ENCODE measurements around the gene ADAM12.
A peak's percentile ranks its signal among the peaks of the same experiment; 100 is the strongest.

The ADAM12 gene

DNA sequence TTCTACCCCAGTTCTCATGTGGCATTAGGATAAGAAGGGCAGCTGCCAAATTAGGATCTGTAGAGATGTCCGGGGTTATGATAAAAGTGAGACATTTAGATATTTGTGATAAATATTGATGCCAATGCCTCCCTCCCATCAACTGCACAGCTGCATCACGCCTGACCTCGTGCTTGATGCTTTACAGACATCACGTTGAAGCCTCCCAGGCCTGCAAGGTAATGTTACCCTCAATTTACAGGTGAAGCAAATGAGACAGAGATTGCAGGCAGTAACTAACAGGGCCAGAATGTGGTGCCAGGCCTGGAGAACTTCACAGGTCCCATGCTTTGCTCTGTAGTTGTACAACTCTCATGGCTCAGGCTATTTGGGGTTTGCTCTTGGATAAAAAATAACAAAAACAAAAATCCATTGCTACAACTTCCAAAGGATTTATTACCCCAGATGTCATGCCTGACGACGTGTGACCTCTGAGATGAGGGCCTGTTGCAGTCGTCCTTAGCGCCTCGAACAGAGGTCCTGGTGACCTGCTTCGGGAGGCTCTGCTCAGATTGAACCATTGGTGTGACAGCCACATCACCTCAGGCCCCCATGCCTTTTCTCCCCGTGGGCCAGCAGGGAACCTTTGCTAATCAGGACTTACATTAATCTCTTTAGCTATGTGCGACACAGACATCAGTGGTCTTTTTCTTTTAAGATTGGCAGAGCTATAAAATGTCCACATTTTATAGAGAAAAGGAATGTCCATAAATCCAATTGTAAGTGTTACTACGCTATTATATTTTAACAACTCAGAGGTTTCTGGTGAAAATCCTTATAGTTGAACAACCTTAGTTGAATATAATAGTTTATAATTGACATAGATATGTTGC lies 169.3 kb downstream of the ADAM12 start (continued):
- no peak for TF ChIP-seq ZNF596 (tag by site-specific recombination; IDR thresholded peaks at IDR 0.05)
- TF ChIP-seq ZNF140 (tag by site-specific recombination; IDR thresholded peaks at IDR 0.05), result no peak
- TF ChIP-seq, protein P1, sequence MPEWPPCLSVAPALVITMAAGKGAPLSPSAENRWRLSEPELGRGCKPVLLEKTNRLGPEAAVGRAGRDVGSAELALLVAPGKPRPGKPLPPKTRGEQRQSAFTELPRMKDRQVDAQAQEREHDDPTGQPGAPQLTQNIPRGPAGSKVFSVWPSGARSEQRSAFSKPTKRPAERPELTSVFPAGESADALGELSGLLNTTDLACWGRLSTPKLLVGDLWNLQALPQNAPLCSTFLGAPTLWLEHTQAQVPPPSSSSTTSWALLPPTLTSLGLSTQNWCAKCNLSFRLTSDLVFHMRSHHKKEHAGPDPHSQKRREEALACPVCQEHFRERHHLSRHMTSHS (tag by site-specific recombination; IDR thresholded peaks at IDR 0.05), result no peak
- TF ChIP-seq OSR2 (tag by site-specific recombination; IDR thresholded peaks at IDR 0.05), result no peak
- no peak for TF ChIP-seq ZNF530 (tag by site-specific recombination; IDR thresholded peaks at IDR 0.05; ENCODE audit: low read depth)
- no peak for TF ChIP-seq SP2 (tag by site-specific recombination; IDR thresholded peaks at IDR 0.05)
- TF ChIP-seq ZSCAN30 (tag by site-specific recombination; IDR thresholded peaks at IDR 0.05), result no peak
- TF ChIP-seq, protein P2, sequence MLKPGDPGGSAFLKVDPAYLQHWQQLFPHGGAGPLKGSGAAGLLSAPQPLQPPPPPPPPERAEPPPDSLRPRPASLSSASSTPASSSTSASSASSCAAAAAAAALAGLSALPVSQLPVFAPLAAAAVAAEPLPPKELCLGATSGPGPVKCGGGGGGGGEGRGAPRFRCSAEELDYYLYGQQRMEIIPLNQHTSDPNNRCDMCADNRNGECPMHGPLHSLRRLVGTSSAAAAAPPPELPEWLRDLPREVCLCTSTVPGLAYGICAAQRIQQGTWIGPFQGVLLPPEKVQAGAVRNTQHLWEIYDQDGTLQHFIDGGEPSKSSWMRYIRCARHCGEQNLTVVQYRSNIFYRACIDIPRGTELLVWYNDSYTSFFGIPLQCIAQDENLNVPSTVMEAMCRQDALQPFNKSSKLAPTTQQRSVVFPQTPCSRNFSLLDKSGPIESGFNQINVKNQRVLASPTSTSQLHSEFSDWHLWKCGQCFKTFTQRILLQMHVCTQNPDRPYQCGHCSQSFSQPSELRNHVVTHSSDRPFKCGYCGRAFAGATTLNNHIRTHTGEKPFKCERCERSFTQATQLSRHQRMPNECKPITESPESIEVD (tag by site-specific recombination; IDR thresholded peaks at IDR 0.05), result peak; percentile 15; the same call in 1 of the 2 replicates
- TF ChIP-seq, protein P3, sequence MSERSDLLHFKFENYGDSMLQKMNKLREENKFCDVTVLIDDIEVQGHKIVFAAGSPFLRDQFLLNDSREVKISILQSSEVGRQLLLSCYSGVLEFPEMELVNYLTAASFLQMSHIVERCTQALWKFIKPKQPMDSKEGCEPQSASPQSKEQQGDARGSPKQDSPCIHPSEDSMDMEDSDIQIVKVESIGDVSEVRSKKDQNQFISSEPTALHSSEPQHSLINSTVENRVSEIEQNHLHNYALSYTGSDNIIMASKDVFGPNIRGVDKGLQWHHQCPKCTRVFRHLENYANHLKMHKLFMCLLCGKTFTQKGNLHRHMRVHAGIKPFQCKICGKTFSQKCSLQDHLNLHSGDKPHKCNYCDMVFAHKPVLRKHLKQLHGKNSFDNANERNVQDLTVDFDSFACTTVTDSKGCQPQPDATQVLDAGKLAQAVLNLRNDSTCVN (tag by site-specific recombination; optimal IDR thresholded peaks at IDR 0.05), result no peak

DNA sequence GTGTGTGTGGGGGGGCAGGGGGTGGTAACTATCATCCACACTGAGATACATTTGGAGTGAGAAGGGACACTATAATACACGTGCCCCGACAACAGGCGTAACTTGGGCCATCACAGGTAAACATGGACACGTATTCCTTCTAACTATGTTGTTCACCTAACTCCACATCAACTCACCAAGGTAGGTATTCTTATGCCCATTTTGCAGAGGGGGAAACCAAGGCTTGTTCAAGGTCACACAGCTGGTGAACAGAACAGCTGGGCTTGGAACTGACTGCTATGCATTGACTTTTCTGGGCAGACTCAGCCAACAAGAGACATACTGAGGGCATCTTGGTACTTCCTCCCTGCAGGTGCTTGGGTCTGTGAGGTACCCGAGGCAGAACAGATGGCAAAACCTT lies 170.1 kb downstream of the ADAM12 start:
- Histone ChIP-seq H3K4me1 (ENCODE audit: control insufficient read depth, insufficient read depth, low read length) (peaks cover 18% of the 10 kb centered on the region), H3K4me3 (ENCODE audit: low read depth, low read length) (no peak overlapping the region), H3K27ac (ENCODE audit: extremely low read depth, low read depth, low read length) (no peak overlapping the region), H3K9me3 (ENCODE audit: control insufficient read depth, insufficient read depth, low read depth, low read length) (no peaks in the 10 kb centered on the region), H3K36me3 (ENCODE audit: control insufficient read depth in 2 of 2, insufficient read depth in 1 of 2, low read length in 2 of 2) (no peaks in the 10 kb centered on the region)
- TF ChIP-seq, protein P4, sequence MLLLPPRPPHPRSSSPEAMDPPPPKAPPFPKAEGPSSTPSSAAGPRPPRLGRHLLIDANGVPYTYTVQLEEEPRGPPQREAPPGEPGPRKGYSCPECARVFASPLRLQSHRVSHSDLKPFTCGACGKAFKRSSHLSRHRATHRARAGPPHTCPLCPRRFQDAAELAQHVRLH (tag by site-specific recombination; IDR thresholded peaks at IDR 0.05), result peak; percentile 54; the same call in 1 of the 2 replicates
- no peak for TF ChIP-seq ZNF610 (tag by site-specific recombination; IDR thresholded peaks at IDR 0.05; ENCODE audit: borderline replicate concordance)
- TF ChIP-seq, protein P5, sequence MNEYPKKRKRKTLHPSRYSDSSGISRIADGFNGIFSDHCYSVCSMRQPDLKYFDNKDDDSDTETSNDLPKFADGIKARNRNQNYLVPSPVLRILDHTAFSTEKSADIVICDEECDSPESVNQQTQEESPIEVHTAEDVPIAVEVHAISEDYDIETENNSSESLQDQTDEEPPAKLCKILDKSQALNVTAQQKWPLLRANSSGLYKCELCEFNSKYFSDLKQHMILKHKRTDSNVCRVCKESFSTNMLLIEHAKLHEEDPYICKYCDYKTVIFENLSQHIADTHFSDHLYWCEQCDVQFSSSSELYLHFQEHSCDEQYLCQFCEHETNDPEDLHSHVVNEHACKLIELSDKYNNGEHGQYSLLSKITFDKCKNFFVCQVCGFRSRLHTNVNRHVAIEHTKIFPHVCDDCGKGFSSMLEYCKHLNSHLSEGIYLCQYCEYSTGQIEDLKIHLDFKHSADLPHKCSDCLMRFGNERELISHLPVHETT (tag by site-specific recombination; IDR thresholded peaks at IDR 0.05), result no peak
- ChIA-PET POLR2A (no interaction called here), CTCF (no interaction called here)

DNA sequence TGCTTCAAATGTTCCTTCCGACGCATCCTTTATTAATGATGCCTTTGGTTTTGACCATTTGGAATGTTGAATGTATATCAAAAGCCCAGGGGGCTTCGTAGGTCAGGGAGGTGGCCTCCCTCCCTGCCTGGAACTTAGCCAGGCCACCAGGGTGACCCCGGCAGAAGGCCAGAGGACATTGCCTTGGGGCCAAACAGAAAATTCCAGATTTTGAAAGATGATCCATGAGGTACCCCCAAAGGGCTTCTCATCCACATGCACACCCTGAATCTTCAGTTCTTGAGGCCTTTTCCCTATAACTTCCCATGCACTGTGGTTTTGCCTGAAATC lies 171.7 kb downstream of the ADAM12 start:
- Histone ChIP-seq H3K4me1 (ENCODE audit: control insufficient read depth, insufficient read depth, low read length) (peaks cover 18% of the 10 kb centered on the region), H3K27ac (ENCODE audit: extremely low read depth, low read depth, low read length) (peak overlapping the region; percentile 48; the same call in 1 of the 2 replicates), H3K9me3 (ENCODE audit: control insufficient read depth, insufficient read depth, low read depth, low read length) (no peaks in the 10 kb centered on the region), H3K36me3 (ENCODE audit: control insufficient read depth in 2 of 2, insufficient read depth in 1 of 2, low read length in 2 of 2) (no peaks in the 10 kb centered on the region), H3K4me3 (ENCODE audit: low read depth, low read length) (no peak overlapping the region)
- ChIA-PET CTCF (no interaction called here), POLR2A (no interaction called here)
- TF ChIP-seq, protein P6, sequence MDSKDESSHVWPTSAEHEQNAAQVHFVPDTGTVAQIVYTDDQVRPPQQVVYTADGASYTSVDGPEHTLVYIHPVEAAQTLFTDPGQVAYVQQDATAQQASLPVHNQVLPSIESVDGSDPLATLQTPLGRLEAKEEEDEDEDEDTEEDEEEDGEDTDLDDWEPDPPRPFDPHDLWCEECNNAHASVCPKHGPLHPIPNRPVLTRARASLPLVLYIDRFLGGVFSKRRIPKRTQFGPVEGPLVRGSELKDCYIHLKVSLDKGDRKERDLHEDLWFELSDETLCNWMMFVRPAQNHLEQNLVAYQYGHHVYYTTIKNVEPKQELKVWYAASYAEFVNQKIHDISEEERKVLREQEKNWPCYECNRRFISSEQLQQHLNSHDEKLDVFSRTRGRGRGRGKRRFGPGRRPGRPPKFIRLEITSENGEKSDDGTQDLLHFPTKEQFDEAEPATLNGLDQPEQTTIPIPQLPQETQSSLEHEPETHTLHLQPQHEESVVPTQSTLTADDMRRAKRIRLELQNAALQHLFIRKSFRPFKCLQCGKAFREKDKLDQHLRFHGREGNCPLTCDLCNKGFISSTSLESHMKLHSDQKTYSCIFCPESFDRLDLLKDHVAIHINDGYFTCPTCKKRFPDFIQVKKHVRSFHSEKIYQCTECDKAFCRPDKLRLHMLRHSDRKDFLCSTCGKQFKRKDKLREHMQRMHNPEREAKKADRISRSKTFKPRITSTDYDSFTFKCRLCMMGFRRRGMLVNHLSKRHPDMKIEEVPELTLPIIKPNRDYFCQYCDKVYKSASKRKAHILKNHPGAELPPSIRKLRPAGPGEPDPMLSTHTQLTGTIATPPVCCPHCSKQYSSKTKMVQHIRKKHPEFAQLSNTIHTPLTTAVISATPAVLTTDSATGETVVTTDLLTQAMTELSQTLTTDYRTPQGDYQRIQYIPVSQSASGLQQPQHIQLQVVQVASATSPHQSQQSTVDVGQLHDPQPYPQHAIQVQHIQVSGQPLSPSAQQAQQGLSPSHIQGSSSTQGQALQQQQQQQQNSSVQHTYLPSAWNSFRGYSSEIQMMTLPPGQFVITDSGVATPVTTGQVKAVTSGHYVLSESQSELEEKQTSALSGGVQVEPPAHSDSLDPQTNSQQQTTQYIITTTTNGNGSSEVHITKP (tag by site-specific recombination; IDR thresholded peaks at IDR 0.05), result peak; percentile 48
- TF ChIP-seq SP2 (tag by site-specific recombination; IDR thresholded peaks at IDR 0.05) (no peak), ZNF426 (tag by site-specific recombination; IDR thresholded peaks at IDR 0.05) (no peak), ZNF335 (tag by site-specific recombination; conservative IDR thresholded peaks at IDR 0.05) (peak; percentile 23; the same call in 1 of the 2 replicates), ZNF843 (tag by site-specific recombination; IDR thresholded peaks at IDR 0.05) (0 out of 2 replicates have a peak, but pooled peaks have one; percentile 8), ZNF670 (tag by site-specific recombination; IDR thresholded peaks at IDR 0.05; ENCODE audit: low read depth) (no peak), REPIN1 (tag by site-specific recombination; IDR thresholded peaks at IDR 0.05; ENCODE audit: low read depth) (no peak)
- TF ChIP-seq, protein P7, sequence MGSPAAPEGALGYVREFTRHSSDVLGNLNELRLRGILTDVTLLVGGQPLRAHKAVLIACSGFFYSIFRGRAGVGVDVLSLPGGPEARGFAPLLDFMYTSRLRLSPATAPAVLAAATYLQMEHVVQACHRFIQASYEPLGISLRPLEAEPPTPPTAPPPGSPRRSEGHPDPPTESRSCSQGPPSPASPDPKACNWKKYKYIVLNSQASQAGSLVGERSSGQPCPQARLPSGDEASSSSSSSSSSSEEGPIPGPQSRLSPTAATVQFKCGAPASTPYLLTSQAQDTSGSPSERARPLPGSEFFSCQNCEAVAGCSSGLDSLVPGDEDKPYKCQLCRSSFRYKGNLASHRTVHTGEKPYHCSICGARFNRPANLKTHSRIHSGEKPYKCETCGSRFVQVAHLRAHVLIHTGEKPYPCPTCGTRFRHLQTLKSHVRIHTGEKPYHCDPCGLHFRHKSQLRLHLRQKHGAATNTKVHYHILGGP (tag by site-specific recombination; IDR thresholded peaks at IDR 0.05), result no peak
- TF ChIP-seq, protein P8, sequence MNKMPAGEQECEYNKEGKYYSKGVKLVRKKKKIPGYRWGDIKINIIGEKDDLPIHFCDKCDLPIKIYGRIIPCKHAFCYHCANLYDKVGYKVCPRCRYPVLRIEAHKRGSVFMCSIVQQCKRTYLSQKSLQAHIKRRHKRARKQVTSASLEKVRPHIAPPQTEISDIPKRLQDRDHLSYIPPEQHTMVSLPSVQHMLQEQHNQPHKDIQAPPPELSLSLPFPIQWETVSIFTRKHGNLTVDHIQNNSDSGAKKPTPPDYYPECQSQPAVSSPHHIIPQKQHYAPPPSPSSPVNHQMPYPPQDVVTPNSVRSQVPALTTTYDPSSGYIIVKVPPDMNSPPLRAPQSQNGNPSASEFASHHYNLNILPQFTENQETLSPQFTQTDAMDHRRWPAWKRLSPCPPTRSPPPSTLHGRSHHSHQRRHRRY (tag by site-specific recombination; IDR thresholded peaks at IDR 0.05), result no peak
